Testis (tissue), 3 donors: ENCODE data around the gene MT1F. TPM values are rescaled to one million over a fixed set of nuclear protein-coding genes. Genes with fewer than 3 reads are reported as not detected.

Experiments
- DNase-seq: peaks from one replicate; pipeline ENCODE4 v3.0.0-alpha.2; 2019
- H3K27ac ChIP-seq, 2 donors: fragments of 200-600 bp; sonication (generic); one replicate each; pipeline ENCODE4 v1.5.1; 2019
- H3K27me3 ChIP-seq: fragments of 200-600 bp; sonication (generic); one replicate; pipeline ENCODE4 v1.5.1; 2019
- H3K36me3 ChIP-seq: fragments of 200-600 bp; sonication (generic); one replicate; pipeline ENCODE4 v1.5.1; 2017; ENCODE audit warnings: low read depth; ENCODE audit errors: missing control alignments
- H3K4me1 ChIP-seq: fragments of 200-600 bp; sonication (generic); one replicate; pipeline ENCODE4 v1.5.1; 2019
- H3K4me3 ChIP-seq, 2 donors: fragments of 200-600 bp; sonication (generic); one replicate each; pipeline ENCODE4 v1.5.1; 2017 to 2019
- H3K9me3 ChIP-seq: fragments of 200-600 bp; sonication (generic); one replicate; pipeline ENCODE4 v1.5.1; 2017
- POLR2A ChIP-seq: fragments of 450-650 bp; IDR thresholded peaks from one replicate; pipeline ENCODE4 v1.6.1; 2017; ENCODE audit warnings: antibody characterized with exemption, mild to moderate bottlenecking, moderate library complexity
- WGBS, 2 donors: methylation state at CpG; one replicate each; pipeline ENCODE4 v1.1.5; 2018; 5-methylcytosine and 5-hydroxymethylcytosine counted together
- intact Hi-C: fragments of 100-400 bp; cut with DNase I; formaldehyde crosslinking; loops from one replicate; pipeline ENCODE4 v1.15.1; 2023; ENCODE audit warnings: low total_unique reads
- polyA plus RNA-seq: library from polyadenylated mRNA; stranded (reverse); fragments of 350-450 nt; fragmentation: Illumina TruSeq; extraction: RNeasy Lipid Tissue Mini Kit (QIAGEN cat#74804); gene quantifications from one replicate; pipeline ENCODE4 v1.2.3, GENCODE V29; 2014; ENCODE audit warnings: low read depth, low replicate concordance; ENCODE audit not compliant: insufficient read depth
- total RNA-seq, 2 donors: library from RNA; depleted of rRNA; stranded (reverse); fragments of >200 nt; gene quantifications; one replicate each; pipeline ENCODE4 v1.2.3, GENCODE V29; 2016
- TF ChIP-seq, protein P1 (sequence below), 3 experiments: fragments of 450-650 bp in 2 of 3; fragments of 200-600 bp in 1 of 3; sonication (generic) in 1 of 3; IDR thresholded peaks; one replicate each; pipeline ENCODE4 v1.5.1; 2016 to 2019; ENCODE audit warnings: antibody characterized with exemption in 3 of 3, mild to moderate bottlenecking in 2 of 3, moderate library complexity in 1 of 3

The MT1F gene
- total and polyA plus RNA-seq, 3 donors from 2014 or later = 3.6 to 15.4 (median 8.1) TPM

DNA sequence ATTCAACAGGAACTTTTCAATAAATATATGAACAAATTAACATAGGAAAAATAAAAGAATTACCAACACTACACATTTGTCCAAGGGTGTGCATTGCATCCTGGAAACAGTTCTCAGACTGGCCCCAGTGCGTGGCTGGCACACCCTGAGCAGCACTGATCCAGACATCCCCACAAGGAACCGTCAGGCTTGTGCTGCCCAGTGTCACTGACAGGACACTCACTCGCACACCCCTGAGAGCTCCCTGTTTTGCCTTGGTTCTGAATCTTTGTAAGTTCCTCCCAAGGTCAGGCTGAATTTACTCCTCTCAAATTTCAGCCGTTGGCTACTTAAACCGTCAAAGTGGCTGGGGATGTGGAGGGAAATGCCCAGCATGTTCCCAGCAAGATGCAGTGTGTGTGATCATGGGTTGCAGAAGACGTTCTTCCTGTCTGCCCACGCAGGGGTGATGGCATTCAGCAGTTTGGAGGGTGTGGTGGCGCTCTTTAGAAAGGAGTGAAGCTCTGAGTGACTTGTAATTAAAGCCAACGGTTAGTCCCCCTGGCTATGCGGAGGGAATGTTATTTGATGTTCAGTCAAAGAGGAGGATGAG, 47.6 kb upstream of the MT1F start:
- Histone ChIP-seq H3K36me3 (no peaks in the 10 kb centered on the region), H3K9me3 (no peaks in the 10 kb centered on the region), H3K4me3 (peak overlapping the region in 1 of 2 donors; percentile 38), H3K27ac (peak overlapping the region in 1 of 2 donors; percentile 86), H3K27me3 (no peaks in the 10 kb centered on the region), H3K4me1 (peaks cover 38% of the 10 kb centered on the region)
- 25 to 46% methylated on average over 10 of the region's 10 CpGs for WGBS, 2 donors
- DNase-seq = peak; percentile 59
- TF ChIP-seq, protein P1, sequence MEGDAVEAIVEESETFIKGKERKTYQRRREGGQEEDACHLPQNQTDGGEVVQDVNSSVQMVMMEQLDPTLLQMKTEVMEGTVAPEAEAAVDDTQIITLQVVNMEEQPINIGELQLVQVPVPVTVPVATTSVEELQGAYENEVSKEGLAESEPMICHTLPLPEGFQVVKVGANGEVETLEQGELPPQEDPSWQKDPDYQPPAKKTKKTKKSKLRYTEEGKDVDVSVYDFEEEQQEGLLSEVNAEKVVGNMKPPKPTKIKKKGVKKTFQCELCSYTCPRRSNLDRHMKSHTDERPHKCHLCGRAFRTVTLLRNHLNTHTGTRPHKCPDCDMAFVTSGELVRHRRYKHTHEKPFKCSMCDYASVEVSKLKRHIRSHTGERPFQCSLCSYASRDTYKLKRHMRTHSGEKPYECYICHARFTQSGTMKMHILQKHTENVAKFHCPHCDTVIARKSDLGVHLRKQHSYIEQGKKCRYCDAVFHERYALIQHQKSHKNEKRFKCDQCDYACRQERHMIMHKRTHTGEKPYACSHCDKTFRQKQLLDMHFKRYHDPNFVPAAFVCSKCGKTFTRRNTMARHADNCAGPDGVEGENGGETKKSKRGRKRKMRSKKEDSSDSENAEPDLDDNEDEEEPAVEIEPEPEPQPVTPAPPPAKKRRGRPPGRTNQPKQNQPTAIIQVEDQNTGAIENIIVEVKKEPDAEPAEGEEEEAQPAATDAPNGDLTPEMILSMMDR (IDR thresholded peaks at IDR 0.05) = no peak
- no peak for TF ChIP-seq POLR2A
- intact Hi-C loops = no loop called here

DNA sequence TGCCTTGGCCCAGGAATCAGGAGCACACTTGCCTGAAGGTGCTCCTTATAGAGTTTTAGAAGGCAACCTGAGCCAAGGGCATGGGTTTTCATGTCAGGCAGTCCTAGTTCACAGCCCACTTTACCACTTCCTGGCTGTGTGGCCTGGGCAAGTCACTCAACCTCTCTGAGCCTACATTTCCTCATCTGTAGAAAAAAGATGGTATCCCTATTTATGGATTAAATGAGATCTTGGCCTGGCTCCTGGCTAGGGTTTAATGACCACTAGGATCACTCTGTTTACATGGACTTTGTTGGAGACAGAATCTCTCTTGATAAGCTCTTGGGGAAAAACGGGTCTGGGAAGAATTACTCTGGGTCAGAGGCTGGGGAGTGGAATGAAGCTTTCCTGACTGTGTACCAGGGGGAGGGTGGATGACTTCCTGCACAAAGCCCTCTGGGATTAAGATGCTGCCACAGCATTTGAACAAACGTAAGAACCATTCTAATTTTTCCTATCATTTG, 47.1 kb upstream of the MT1F start:
- peak overlapping the region; percentile 68 to 86 for H3K27ac ChIP-seq
- no peaks in the 10 kb centered on the region for H3K27me3 ChIP-seq
- 36 to 46% methylated on average over 2 of the region's 2 CpGs for WGBS, 2 donors
- TF ChIP-seq, protein P1 (IDR thresholded peaks at IDR 0.05) = no peak
- intact Hi-C loops = no loop called here
- H3K4me1 ChIP-seq = peaks cover 38% of the 10 kb centered on the region
- no peak overlapping the region for H3K4me3 ChIP-seq
- H3K36me3 ChIP-seq = no peaks in the 10 kb centered on the region
- no peak for DNase-seq
- no peaks in the 10 kb centered on the region for H3K9me3 ChIP-seq

DNA sequence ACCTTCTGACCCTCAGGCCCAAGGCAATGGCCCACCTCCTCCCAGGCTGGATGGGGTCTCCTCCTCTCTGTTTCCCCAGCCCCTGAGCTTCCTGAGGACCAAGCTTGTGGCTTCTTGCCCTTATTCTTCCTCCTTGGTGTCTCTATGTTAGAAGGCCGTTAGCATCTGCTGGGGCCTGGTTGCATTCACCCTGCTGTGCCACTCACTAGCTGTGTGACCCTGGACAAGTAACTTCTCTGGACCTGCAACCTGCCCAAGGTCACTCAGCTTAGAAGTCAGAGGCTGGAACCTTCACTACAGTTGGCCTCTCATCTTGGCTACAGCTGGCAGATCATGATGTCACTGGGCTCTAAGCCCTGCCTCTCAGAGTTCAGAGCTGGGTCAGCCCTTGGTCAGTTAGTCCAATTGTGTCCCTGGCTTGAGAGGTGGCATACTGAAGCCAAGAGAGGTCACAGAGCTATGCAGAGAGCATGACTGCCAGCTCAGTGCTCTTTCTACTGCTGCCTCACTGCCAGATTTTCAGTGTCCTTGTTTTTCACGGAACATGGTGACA, 46.4 kb upstream of the MT1F start:
- intact Hi-C loops = no loop called here
- Histone ChIP-seq H3K27ac (peak overlapping the region; percentile 68), H3K36me3 (no peaks in the 10 kb centered on the region), H3K9me3 (no peaks in the 10 kb centered on the region), H3K4me1 (peaks cover 38% of the 10 kb centered on the region), H3K27me3 (no peaks in the 10 kb centered on the region), H3K4me3 (no peak overlapping the region)
- WGBS, 2 donors = 63 to 72% methylated on average over 2 of the region's 2 CpGs
- no peak for TF ChIP-seq POLR2A
- TF ChIP-seq, protein P1 (IDR thresholded peaks at IDR 0.05) = no peak
- peak; percentile 51 for DNase-seq

DNA sequence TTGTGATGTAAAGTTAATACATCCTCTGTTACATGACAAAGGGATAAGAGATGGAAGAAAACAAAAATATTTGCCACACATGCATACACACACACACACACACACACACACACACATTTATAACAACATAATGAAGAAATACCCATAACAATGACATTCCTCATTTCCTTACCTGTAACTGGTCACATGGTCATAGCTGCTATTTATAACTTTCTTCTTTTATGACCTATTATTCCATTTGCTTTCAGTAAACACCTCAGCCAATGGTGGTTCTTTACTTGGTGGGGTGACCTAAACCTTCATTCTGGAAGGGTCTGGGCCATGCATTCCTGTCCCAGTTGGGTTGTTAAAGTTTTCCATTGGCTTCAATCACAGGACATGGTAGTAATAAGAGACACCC, 44.1 kb upstream of the MT1F start:
- no peak for DNase-seq
- intact Hi-C loops = no loop called here
- Histone ChIP-seq H3K4me1 (peaks cover 24% of the 10 kb centered on the region), H3K9me3 (no peaks in the 10 kb centered on the region), H3K27me3 (no peaks in the 10 kb centered on the region), H3K27ac (no peak overlapping the region), H3K36me3 (no peaks in the 10 kb centered on the region), H3K4me3 (no peak overlapping the region)
- TF ChIP-seq, protein P1 (IDR thresholded peaks at IDR 0.05) = no peak
- TF ChIP-seq POLR2A = no peak

DNA sequence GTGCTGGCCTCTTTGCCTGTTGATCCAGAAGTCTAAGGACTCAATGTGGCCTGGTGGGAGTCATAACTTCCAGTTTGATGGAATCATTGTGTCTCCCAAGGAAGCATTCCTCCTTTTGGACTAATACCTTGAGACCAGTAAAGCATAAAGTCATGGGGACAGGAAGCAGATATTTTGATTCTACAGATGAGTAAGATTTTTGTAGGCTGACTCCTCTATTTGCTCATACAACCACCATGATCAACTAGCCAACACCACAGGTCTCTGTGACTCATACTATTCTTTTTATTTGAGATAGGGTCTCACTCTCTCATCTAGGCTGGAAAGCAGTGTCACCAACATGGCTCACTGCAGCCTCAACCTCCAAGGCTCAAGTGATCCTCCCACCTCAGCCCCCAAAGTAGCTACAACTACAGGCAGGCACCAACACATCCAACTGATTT, 43.2 kb upstream of the MT1F start:
- TF ChIP-seq, protein P1 (IDR thresholded peaks at IDR 0.05) = no peak
- TF ChIP-seq POLR2A = no peak
- Histone ChIP-seq H3K9me3 (no peaks in the 10 kb centered on the region), H3K27ac (no peak overlapping the region), H3K36me3 (no peaks in the 10 kb centered on the region), H3K27me3 (no peaks in the 10 kb centered on the region), H3K4me1 (peaks cover 16% of the 10 kb centered on the region), H3K4me3 (no peak overlapping the region)
- intact Hi-C loops = no loop called here
- no peak for DNase-seq
